ENCODE data around the gene FAM184A.
"Not testable (repeated sequence)": the region's sequence is repeated elsewhere in the genome, so short reads cannot be mapped to it uniquely, and the experiment has no call there.

FAM184A gene

GRCh38 chr6:119052987-119053386 is 25.5 kb downstream of the FAM184A start:
- no peak for DNase-seq

DNA sequence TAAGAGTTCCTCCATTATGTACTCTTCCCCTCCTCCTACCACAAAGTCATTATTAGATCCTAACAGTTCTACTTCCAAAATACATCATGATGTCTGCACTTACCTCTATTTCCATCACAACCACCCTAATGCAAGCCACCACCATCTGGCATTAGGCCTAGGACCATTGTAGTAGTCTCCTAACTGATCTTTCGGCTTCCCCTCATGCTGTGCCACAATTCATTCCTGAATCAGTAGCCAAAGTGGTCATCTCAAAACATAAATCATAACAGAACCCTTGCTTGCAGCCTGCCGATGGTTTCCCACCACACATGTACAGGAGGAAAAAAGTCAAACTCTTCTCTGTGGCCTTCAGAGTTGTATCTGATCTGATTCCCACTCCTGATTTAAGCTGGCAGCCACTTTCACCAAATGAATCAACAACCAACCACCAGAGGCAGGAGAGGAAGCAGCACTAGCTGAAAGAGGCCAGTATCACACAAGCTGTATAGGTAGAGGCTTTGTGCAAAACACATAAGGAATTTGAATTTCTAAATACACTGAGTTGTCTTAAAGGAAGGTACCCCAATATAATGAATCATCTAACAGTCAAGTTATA is 26.1 kb downstream of the FAM184A start:
- DNase-seq: no peak

- DNase-seq: no peak
Measured at GRCh38 chr6:119044255-119044654, 34.2 kb downstream of the FAM184A start.

DNA sequence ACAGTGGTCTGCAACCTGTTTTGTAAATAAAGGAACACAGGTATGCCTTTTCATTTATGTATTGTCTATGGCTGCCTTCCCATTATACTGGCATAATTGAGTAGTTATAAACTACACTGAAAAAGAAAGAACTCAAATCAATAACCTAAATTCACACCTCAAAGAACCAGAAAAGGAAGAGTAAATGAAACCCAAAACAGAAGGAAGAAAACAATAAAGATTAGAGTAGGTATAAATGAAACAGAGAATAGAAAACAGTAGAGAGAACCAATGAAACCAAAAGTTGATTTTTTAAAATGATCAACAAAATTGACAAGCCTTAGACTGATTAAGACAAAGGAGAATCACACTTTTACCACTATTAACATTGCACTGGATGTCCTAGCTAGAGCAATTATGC is 34.7 kb downstream of the FAM184A start:
- no peak for DNase-seq

DNA sequence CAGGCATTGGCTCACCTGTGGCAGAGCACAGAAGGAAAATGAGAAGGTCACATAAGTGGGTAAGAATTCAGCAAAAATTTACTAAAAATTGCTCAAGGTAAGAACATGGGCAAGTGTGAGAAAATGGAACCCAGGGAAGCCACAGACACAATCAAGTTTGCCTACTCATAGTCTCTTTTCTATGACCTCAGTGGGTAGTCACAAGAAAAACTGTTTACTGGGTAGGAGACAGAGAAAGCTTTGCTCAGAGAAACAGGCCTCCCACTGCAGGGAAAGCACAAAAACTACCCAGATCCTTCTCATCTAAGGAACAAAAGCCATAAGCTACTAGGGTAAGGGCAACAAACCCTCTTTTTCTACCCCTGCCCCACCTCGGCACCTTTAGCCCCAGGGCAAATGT is 35.2 kb downstream of the FAM184A start:
- no peak for DNase-seq

DNA sequence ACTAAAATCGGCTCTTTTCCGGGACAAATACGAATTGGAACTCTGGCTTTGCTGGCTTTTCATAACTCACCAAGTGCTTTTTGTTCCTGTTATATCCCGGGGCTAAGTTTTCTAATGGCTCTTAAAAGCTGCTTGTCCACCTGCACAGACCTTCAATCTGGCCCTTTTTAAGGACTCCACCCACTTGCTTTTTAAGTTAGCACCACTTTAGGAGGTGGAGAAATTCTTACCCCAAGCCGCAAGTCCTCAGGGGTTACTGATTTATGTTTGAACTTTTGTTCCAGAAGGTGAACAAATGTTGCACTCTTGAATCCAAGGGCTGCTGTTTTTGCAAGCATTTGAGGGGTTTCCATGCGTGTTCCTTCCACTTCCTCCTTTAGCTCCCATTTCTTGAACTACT is 37.8 kb downstream of the FAM184A start:
- no peak for DNase-seq

- DNase-seq: no peak
Measured at GRCh38 chr6:119040229-119040628, 38.2 kb downstream of the FAM184A start.

DNA sequence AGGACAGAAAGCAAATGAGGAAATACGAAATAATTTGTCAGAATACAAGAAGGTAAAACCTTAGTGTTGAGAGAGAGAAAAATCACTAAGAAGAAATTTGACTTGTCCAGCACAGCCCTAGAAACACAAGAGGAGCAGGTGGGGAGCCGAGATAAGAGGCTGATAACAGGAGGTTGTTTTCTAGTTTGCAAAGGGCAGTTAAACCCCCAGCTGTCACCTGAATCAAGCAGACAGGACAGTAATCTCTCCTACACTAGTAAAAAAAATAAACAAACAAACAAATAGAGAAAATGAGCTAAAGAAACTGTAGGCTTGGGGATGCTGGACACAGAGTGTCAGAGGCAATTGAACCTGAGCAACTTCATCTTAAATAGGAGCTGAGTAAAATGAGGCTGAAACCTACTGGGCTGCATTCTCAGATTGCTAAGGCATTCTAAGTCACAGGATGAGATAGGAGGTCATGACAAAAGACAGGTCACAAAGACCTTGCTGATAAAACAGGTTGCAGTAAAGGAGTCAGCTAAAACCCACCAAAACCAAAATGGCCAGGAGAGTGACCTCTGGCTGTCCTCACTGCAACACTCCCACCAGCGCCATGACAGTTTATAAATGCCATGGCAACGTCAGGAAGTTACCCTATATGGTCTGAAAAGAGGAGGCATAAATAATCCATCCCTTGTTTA is 40.4 kb downstream of the FAM184A start:
- no peak for DNase-seq

GRCh38 chr6:119037264-119037663 is 41.2 kb downstream of the FAM184A start:
- no peak for DNase-seq

DNA sequence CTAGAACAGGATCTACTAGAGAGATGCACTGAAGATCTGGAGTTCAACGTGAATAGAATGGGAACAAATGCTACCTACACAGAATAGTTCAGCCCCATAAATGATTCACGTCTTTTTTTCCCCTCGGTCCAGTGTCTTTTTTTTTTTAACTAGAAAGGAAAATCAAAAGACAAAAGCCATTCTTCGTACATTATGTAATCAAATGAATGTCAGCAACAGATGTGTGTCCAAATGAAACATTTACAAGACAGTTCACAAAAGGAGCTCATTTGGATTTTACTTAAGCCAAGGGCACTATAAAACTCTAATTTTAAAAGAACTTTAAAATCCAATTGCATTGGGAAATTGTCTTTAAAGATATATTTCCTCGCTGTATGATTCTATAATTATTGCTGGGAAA is 42.4 kb downstream of the FAM184A start:
- no peak for DNase-seq

DNA sequence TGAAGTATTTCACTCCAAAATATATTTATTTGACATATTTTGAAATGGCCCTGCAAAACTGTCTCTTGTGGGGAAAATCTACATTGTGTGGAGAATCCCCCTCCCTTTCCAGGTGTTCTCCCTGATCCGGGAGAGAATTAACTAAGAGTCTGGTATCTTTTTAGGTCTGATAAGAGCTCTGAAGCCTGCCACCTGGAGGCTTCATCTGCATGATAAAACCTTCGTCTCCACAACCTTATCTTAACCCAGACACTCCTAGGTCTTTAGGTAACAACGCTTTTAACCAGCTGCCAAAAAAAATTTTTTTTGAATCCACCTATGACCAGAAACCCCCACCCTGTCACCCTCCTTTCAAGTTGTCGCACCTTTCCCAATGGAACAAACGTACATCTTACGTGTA is 43.0 kb downstream of the FAM184A start:
- no peak for DNase-seq

DNA sequence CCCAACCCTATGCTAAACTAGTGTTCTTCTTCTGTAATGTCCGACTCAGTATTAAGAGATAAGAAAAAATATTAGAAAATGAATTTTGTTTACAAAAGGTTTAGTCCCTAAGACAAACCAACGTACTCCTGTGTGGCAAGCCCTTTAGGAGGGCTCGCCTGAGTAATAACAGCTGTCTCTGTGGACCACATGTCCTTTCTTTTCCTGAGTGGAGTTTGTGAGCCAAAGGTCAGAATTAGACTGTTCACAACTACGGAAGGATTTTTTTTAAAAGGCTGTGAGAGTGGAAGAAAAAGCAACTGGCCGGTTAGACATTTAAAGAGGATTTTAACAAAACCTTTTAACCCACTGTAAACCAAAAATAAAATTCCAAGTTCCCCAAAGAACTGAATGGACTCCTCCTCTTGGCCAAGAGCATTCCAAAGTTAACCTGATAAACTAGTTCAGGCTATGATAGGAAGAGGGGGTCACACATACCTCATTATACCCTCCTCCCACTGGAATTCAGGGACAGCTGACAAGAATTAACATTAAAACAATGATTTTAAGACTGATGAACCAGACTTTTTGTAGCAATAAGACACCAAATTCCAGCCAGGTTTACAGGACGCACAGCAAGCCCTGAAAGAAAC is 43.5 kb downstream of the FAM184A start:
- no peak for DNase-seq

- DNase-seq: no peak
Measured at GRCh38 chr6:119032428-119032827, 46.0 kb downstream of the FAM184A start.

DNA sequence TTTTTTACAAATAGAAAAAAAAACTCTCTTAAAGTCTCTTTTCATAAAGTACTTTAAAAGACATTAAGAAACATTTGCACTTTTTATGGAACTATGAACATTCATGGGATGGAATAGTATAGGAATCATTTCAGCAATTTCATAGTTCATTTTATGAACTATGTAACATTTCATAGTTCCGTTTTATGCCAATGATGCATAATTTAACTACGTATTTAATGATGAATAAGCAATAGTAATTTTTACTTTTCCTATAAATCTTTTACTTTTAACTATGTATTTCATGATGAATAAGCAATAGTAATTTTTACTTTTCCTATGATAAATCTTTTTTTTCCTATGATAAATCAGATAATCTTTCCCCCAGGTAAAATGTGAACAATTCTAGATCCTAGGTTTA is 47.7 kb downstream of the FAM184A start:
- DNase-seq: no peak

- no peak for DNase-seq
Measured at GRCh38 chr6:119028091-119028490, 50.4 kb downstream of the FAM184A start.

DNA sequence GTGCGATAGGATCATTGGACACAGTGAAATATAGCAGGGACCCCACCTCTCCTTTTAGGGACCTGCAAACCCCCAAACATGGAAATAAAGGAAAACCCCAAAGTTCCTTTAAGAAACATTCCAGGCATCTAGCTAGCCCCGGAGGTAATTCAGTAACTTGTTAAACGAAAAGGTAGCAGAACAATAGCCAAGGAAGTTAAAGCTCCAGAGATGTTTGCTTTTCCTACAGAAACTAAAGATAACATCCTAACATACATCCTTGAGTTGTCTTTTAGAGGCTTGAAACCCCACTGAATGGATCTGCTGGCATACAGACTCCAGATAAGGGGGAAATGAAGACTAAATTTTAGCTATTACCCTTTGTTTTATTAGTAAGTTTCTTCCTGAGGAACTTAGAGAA is 51.0 kb downstream of the FAM184A start:
- DNase-seq: no peak

DNA sequence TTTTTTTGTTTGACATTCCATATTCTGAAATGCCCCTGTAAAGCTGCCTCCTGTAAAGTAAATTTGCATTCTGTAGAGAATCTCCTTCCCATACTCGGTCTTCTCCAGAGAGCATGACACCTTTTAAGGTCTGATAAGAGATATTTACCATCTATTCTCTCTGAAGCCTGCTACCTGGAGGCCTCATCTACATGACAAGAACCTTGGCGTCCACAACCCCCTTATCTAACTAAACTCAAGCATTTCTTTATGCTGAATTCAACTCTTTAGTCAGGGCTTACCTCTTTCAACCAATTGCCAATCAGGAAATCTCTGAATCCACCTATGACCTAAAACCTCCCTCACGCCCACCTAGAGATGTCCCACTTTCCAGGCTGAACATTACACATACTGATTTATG is 51.6 kb downstream of the FAM184A start:
- DNase-seq: no peak

- DNase-seq: no peak
Measured at GRCh38 chr6:119025793-119026192, 52.7 kb downstream of the FAM184A start.

- no peak for DNase-seq
Measured at GRCh38 chr6:119024111-119024510, 54.4 kb downstream of the FAM184A start.

- no peak for DNase-seq
Measured at GRCh38 chr6:119022796-119023195, 55.7 kb downstream of the FAM184A start.

DNA sequence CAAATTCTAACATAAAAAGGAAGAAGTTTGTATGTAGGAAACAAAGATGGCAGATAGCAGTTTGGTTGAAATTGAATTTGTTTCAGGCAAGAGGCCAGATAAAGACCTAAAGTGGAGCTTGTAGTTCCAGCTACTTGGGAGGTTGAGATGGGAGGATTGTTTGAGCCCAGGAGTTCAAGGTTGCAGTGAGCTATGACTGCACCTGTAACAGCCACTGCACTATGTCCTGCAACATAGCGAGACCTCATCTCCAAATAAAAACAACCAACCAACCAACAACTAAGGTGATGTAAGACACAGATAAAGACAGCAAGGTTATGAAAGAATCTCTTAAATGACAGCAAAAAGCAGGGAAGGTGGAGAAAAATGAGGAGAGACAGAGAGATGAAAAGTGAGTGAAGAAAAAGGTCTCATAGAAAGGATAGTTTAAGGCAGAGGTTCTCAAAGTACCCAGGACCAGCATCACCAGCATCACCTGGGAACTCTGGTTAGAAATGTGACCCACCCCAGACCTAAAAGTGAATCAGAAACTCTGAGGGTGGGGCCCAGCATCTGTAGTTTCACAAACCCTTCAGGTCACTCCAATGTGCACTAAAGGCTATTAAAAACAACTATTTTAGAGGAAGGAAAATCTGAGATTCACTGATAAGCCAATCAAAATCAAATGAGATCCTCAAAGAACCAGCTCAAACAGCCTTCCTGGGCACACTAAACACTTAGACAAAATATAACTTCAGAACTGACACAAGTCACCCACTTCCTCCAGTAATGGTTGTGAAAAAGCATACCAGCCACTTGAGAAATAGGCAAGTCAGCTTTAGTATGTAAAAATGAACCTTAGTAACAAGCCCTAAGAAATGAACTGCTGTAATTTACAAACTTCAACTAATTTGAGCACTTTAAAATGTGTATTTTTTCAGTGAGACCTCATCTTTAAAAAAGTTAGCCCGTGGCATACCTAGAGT is 57.6 kb downstream of the FAM184A start:
- DNase-seq: no peak

DNA sequence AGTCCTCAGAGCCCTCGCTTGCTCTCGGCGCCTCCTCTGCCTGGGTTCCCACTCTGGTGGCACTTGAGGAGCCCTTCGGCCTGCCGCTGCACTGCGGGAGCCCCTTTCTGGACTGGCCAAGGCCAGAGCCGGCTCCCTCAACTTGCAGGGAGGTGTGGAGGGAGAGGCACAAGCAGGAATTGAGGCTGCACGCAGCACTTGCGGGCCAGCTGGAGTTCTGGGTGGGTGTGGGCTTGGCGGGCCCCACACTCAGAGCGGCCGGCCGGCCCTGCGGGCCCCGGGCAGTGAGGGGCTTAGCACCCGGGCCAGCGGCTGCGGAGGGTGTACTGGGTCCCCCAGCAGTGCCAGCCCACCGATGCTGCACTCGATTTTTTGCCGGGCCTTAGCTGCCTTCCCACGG is 63.3 kb downstream of the FAM184A start:
- DNase-seq: not testable (repeated sequence)

- no peak for DNase-seq
Measured at GRCh38 chr6:119012521-119012920, 65.9 kb downstream of the FAM184A start.

Measured in NCI-H2227 treated with DMSO at 0.1 percent for 48 hours (cell line).